ENCODE results near the gene PDCL3.

GRCh38 chr2:100623033-100623715 is 60.4 kb downstream of the PDCL3 start:
- TF ChIP-seq EP300 (IDR thresholded peaks at IDR 0.05) (no peak), CTCF (IDR thresholded peaks at IDR 0.05) (no peak), POLR2A (IDR thresholded peaks at IDR 0.05) (no peak)
